Right lobe of liver (tissue), 6 donors: ENCODE results near the gene BEND7. TPM values are rescaled to one million over a fixed set of nuclear protein-coding genes. Genes with fewer than 3 reads are reported as not detected.

Experiments used
- ATAC-seq, 4 donors: fragments of 200-7000 bp; cut with Tn5 transposase; one replicate each; pipeline ENCODE4 v1.9.1; 2020; ENCODE audit warnings: mild to moderate bottlenecking in 4 of 4, moderate library complexity in 4 of 4
- DNase-seq, 3 donors: peaks; one replicate each; pipeline ENCODE4 v3.0.0-alpha.2; 2020
- H3K27ac ChIP-seq, 3 donors: fragments of 200-600 bp; one replicate each; pipeline ENCODE4 v1.8.0; 2022
- H3K27me3 ChIP-seq, 2 donors: fragments of 200-600 bp; one replicate each; pipeline ENCODE4 v1.8.0; 2022
- H3K36me3 ChIP-seq, 4 donors: fragments of 200-600 bp; sonication (generic) in 1 of 4; one replicate each; pipeline versions ENCODE4 v1.5.1 to v1.8.0; 2017 to 2022; ENCODE audit warnings: control low read depth in 1 of 4
- H3K4me1 ChIP-seq, 4 donors: fragments of 200-600 bp; sonication (generic) in 1 of 4; one replicate each; pipeline versions ENCODE4 v1.5.1 to v1.8.0; 2017 to 2022; ENCODE audit warnings: control low read depth in 1 of 4
- H3K4me3 ChIP-seq, 3 donors: fragments of 200-600 bp; one replicate each; pipeline ENCODE4 v1.8.0; 2022
- H3K9me3 ChIP-seq, 4 donors: fragments of 200-600 bp; sonication (generic) in 1 of 4; one replicate each; pipeline versions ENCODE4 v1.5.1 to v1.8.0; 2017 to 2022; ENCODE audit warnings: control low read depth in 1 of 4
- CTCF ChIP-seq, 4 donors: fragments of 200-600 bp in 3 of 4; fragments of 450-650 bp in 1 of 4; IDR thresholded peaks; one replicate each; pipeline versions ENCODE4 v1.5.1 to v1.8.0; 2016 to 2022; ENCODE audit warnings: antibody characterized with exemption in 4 of 4, mild to moderate bottlenecking in 2 of 4
- POLR2A ChIP-seq: fragments of 450-650 bp; IDR thresholded peaks from one replicate; pipeline ENCODE4 v1.6.1; 2017; ENCODE audit warnings: antibody characterized with exemption, mild to moderate bottlenecking
- WGBS: methylation state at CpG from one replicate; pipeline ENCODE4 v1.1.6; 2018; ENCODE audit warnings: low coverage, low lambda C conversion rate; ENCODE audit not compliant: insufficient coverage; ENCODE audit errors: missing lambda C conversion rate; 5-methylcytosine and 5-hydroxymethylcytosine counted together
- intact Hi-C, 2 donors: fragments of 100-400 bp; cut with DNase I; formaldehyde crosslinking; loops; one replicate each; pipeline versions ENCODE4 v1.11.2 to v1.14.1; 2022
- total RNA-seq, 6 experiments: library from RNA; depleted of rRNA in 2 of 6; stranded (reverse); fragments of >200 nt in 2 of 6; fragmentation: NEBNext Ultra II Directional in 3 of 6; extraction: Animal tissue kit (Norgen Biotek cat#: 25700) in 3 of 6; gene quantifications; one replicate each; pipeline versions ENCODE4 v1.1.0 to v1.2.4, GENCODE V29; 2016 to 2023
- donor health status: DM: no; HTN: yes; CAD: no.
- donor health status: DM: no; HTN: no; CAD: no.
- donor health status: DM: no; HTN: no; CAD: no.
- donor health status: DM: no; HTN: yes; CAD: no.
- donor health status: DM: no; HTN: yes; CAD: no.

The BEND7 gene
- total RNA-seq, 6 experiments from 2014 or later: 14.5 to 21.5 (median 15.6) TPM

- TF ChIP-seq POLR2A: no peak
- TF ChIP-seq CTCF (IDR thresholded peaks at IDR 0.05): no peak
- no peaks in the 10 kb centered on the region for H3K4me1 ChIP-seq
- H3K27me3 ChIP-seq: no peaks in the 10 kb centered on the region
- no peaks in the 10 kb centered on the region for H3K36me3 ChIP-seq
- no peak overlapping the region for H3K27ac ChIP-seq
- H3K9me3 ChIP-seq: no peaks in the 10 kb centered on the region
- ATAC-seq (no peak), DNase-seq (no peak)
- intact Hi-C loops: no loop called here
- whole genome bisulfite sequencing: 100% methylated on average over 1 of the region's 2 CpGs
- no peak overlapping the region for H3K4me3 ChIP-seq
These were observed 112.1 kb downstream of the BEND7 start for GRCh38 chr10:13416760-13417159.

DNA sequence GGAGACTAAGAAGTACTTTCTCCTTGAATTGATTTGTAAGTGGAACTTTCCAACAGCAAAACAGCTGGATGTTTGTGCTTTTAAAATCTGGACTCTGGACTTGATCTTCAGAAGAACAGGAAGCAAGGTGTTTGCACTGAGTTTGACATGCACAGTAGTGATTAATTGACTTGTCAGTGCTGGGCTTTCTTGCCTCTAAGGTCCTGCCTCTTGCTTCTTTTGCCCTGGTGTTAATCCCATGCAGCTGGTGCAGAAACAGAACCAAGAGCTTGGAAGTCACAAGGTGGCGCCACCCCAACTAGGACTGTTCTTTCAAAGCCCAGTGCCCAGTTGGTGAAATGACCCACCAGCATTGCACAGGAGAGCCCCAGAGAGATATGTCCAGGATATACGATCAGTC is 114.0 kb downstream of the BEND7 start:
- 36% methylated on average over 2 of the region's 2 CpGs for WGBS
- H3K27ac ChIP-seq: no peak overlapping the region

DNA sequence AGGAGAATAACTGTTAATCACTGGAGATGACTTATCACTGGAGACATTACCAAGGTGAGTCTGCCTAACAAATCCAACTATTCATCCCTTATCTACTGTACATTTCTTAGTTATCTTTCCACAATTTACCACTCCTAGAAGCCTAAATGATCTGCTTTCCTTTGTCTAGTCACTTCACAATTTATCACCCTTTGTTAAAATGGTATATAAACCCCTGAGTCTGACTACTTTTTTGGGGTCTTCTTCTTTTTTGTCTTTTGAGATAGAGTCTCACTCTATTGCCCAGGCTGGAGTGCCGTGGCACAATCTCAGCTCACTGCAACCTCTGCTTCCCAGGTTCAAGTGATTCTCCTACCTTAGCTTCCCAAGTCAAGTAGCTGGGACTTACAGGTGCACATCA is 114.7 kb downstream of the BEND7 start:
- DNase-seq (no peak), ATAC-seq (no peak)
- intact Hi-C loops: no loop called here
- WGBS: 92% methylated on average over 1 of the region's 1 CpG
- Histone ChIP-seq H3K27ac (no peak overlapping the region), H3K4me1 (no peaks in the 10 kb centered on the region), H3K27me3 (no peaks in the 10 kb centered on the region), H3K36me3 (no peaks in the 10 kb centered on the region), H3K4me3 (no peak overlapping the region), H3K9me3 (no peaks in the 10 kb centered on the region)
- TF ChIP-seq POLR2A: no peak
- no peak for TF ChIP-seq CTCF (IDR thresholded peaks at IDR 0.05)

More for the DNA sequence above, 114.0 kb downstream of the BEND7 start:
- H3K4me3 ChIP-seq: no peak overlapping the region
- ATAC-seq: peak; percentile 36 to 59 (median 52)
- H3K9me3 ChIP-seq: no peaks in the 10 kb centered on the region
- no peaks in the 10 kb centered on the region for H3K27me3 ChIP-seq
- no peaks in the 10 kb centered on the region for H3K4me1 ChIP-seq
- no peaks in the 10 kb centered on the region for H3K36me3 ChIP-seq
- TF ChIP-seq CTCF (IDR thresholded peaks at IDR 0.05): peak in 3 of 4 donors; percentile 28 to 36 (median 29)
- no peak for TF ChIP-seq POLR2A
- peak in 1 of 3 donors; percentile 25 for DNase-seq
- intact Hi-C loops: no loop called here

- Histone ChIP-seq H3K4me3 (no peak overlapping the region), H3K36me3 (no peaks in the 10 kb centered on the region), H3K9me3 (no peaks in the 10 kb centered on the region), H3K27ac (no peak overlapping the region), H3K27me3 (no peaks in the 10 kb centered on the region), H3K4me1 (no peaks in the 10 kb centered on the region)
- intact Hi-C loops: no loop called here
- ATAC-seq: no peak
- TF ChIP-seq POLR2A: no peak
- TF ChIP-seq CTCF (IDR thresholded peaks at IDR 0.05): no peak
- no peak for DNase-seq
- WGBS: 75% methylated on average over 2 of the region's 3 CpGs
These were observed 115.9 kb downstream of the BEND7 start for GRCh38 chr10:13412894-13413293.

GRCh38 chr10:13404791-13405190 is 124.0 kb downstream of the BEND7 start:
- 65% methylated on average over 3 of the region's 5 CpGs for WGBS
- H3K9me3 ChIP-seq: no peaks in the 10 kb centered on the region
- no peak overlapping the region for H3K27ac ChIP-seq
- ATAC-seq (no peak), DNase-seq (no peak)
- no peak overlapping the region for H3K4me3 ChIP-seq
- TF ChIP-seq POLR2A (no peak), CTCF (IDR thresholded peaks at IDR 0.05) (no peak)
- no peaks in the 10 kb centered on the region for H3K4me1 ChIP-seq
- intact Hi-C loops: no loop called here
- H3K36me3 ChIP-seq: no peaks in the 10 kb centered on the region
- no peaks in the 10 kb centered on the region for H3K27me3 ChIP-seq
